Caco-2 (cell line): ENCODE data around the gene SH3BP5L. TPM values are rescaled to one million over a fixed set of nuclear protein-coding genes. Genes with fewer than 3 reads are reported as not detected.

ENCODE experiments used
- BruUV-seq: library from RNA; stranded (reverse); fragments of 400-500 nt; replicated peaks from 2 replicates; lab custom pipeline; 2021; lab: Mats Ljungman, UMichigan
- CTCF ChIA-PET: fragments of 300-600 bp; sonication (Branson Sonifier 250); formaldehyde crosslinking; loops from one replicate; lab custom pipeline; 2022; ENCODE audit warnings: antibody characterized with exemption; lab: Charles Lee
- POLR2A ChIA-PET: fragments of 300-600 bp; sonication (Branson Sonifier 250); formaldehyde crosslinking; loops from one replicate; lab custom pipeline; 2022; ENCODE audit warnings: antibody characterized with exemption; lab: Charles Lee
- DNase-seq, 2 experiments: peaks; one replicate each; pipeline versions ENCODE4 v3.0.0 to v3.0.0-alpha.2; 2020 to 2022
- H3K27me3 ChIP-seq: replicated peaks from 2 replicates; pipeline ENCODE4 v1.6.0; 2011; ENCODE audit warnings: low read length; ENCODE audit not compliant: control insufficient read depth, insufficient read depth
- H3K36me3 ChIP-seq: 2 replicates; pipeline ENCODE4 v1.5.1; 2011; ENCODE audit warnings: low read length; ENCODE audit not compliant: control insufficient read depth, insufficient read depth
- H3K4me1 ChIP-seq: fragments of 250-450 bp; sonication (Bioruptor Pico); 2 replicates; pipeline ENCODE4 v1.5.1; 2020; ENCODE audit warnings: mild to moderate bottlenecking
- H3K4me3 ChIP-seq: 2 replicates; pipeline ENCODE4 v1.5.1; 2011; ENCODE audit warnings: low read depth, mild to moderate bottlenecking, control low read depth, low read length
- H3K9me3 ChIP-seq: fragments of 250-450 bp; sonication (Bioruptor Pico); 2 replicates; pipeline ENCODE4 v1.5.1; 2020; ENCODE audit warnings: mild to moderate bottlenecking, moderate library complexity
- H3K27ac Mint-ChIP-seq: one replicate; pipeline ENCODE4 v1.8.0; 2022; ENCODE audit warnings: mixed read lengths; ENCODE audit not compliant: unreplicated experiment
- H3K27me3 Mint-ChIP-seq: one replicate; pipeline ENCODE4 v1.8.0; 2022; ENCODE audit warnings: mixed read lengths; ENCODE audit not compliant: insufficient read depth, unreplicated experiment
- H3K36me3 Mint-ChIP-seq: one replicate; pipeline ENCODE4 v1.8.0; 2022; ENCODE audit warnings: mild to moderate bottlenecking, mixed read lengths; ENCODE audit not compliant: insufficient read depth, unreplicated experiment
- H3K4me1 Mint-ChIP-seq: one replicate; pipeline ENCODE4 v1.8.0; 2022; ENCODE audit warnings: low read depth, mixed read lengths; ENCODE audit not compliant: unreplicated experiment
- H3K4me3 Mint-ChIP-seq: one replicate; pipeline ENCODE4 v1.8.0; 2022; ENCODE audit warnings: mild to moderate bottlenecking, moderate library complexity, mixed read lengths; ENCODE audit not compliant: unreplicated experiment
- H3K9me3 Mint-ChIP-seq: one replicate; pipeline ENCODE4 v1.8.0; 2022; ENCODE audit warnings: mixed read lengths; ENCODE audit not compliant: unreplicated experiment
- CTCF ChIP-seq, 2 experiments: fragments of 200-600 bp in 1 of 2; IDR thresholded peaks; 1 replicate in 1 of 2; 2 replicates in 1 of 2; pipeline versions ENCODE4 v1.5.1 to v1.8.0; 2011 to 2022; ENCODE audit warnings: antibody characterized with exemption in 1 of 2, control low read depth in 1 of 2, inconsistent platforms in 1 of 2, low read depth in 1 of 2, low read length in 1 of 2, mild to moderate bottlenecking in 1 of 2, moderate library complexity in 1 of 2; ENCODE audit not compliant: insufficient read depth in 1 of 2, severe bottlenecking in 1 of 2, unreplicated experiment in 1 of 2
- intact Hi-C: fragments of 100-400 bp; cut with micrococcal nuclease; formaldehyde crosslinking; loops from one replicate; pipeline ENCODE4 v1.10.0; 2022; ENCODE audit not compliant: unreplicated experiment
- total RNA-seq: library from RNA; stranded (reverse); gene quantifications from 2 replicates; pipeline ENCODE4 v1.2.3, GENCODE V29; 2022

SH3BP5L gene
- total RNA-seq, 1 experiment from 2014 or later, result 21.3 TPM

- H3K9me3 Mint-ChIP-seq, result peaks cover 24% of the 10 kb centered on the region
- no peak overlapping the region for H3K4me3 Mint-ChIP-seq
- intact Hi-C loops, result no loop called here
- no peak for TF ChIP-seq CTCF (IDR thresholded peaks at IDR 0.05; ENCODE audit: insufficient read depth in 1 of 2, low read depth in 1 of 2, low read length in 1 of 2, severe bottlenecking in 1 of 2, unreplicated experiment in 1 of 2)
- H3K27me3 Mint-ChIP-seq, result no peaks in the 10 kb centered on the region
- H3K4me3 ChIP-seq, result no peak overlapping the region
- POLR2A ChIA-PET, result no interaction called here
- H3K27ac Mint-ChIP-seq, result no peak overlapping the region
- H3K27me3 ChIP-seq, result no peaks in the 10 kb centered on the region
- DNase-seq, result no peak
- H3K36me3 Mint-ChIP-seq, result no peaks in the 10 kb centered on the region
- H3K4me1 ChIP-seq, result no peaks in the 10 kb centered on the region
- BruUV-seq, result no TSS peak
- no peaks in the 10 kb centered on the region for H3K4me1 Mint-ChIP-seq
- no peaks in the 10 kb centered on the region for H3K36me3 ChIP-seq
- peaks cover 9% of the 10 kb centered on the region; the same call in 1 of the 2 replicates for H3K9me3 ChIP-seq
- CTCF ChIA-PET, result no interaction called here
Observed at GRCh38 chr1:248782416-248783141, 43.1 kb downstream of the SH3BP5L start.

GRCh38 chr1:248779350-248779749 lies 46.4 kb downstream of the SH3BP5L start:
- Mint-ChIP-seq H3K4me3 (no peak overlapping the region), H3K27me3 (no peaks in the 10 kb centered on the region), H3K36me3 (no peaks in the 10 kb centered on the region), H3K4me1 (peaks cover 7% of the 10 kb centered on the region), H3K27ac (no peak overlapping the region), H3K9me3 (peaks cover 38% of the 10 kb centered on the region)
- no peak for DNase-seq
- no peaks in the 10 kb centered on the region for H3K4me1 ChIP-seq
- intact Hi-C loops, result no loop called here
- no TSS peak for BruUV-seq
- no peak for TF ChIP-seq CTCF (IDR thresholded peaks at IDR 0.05; ENCODE audit: insufficient read depth in 1 of 2, low read depth in 1 of 2, low read length in 1 of 2, severe bottlenecking in 1 of 2, unreplicated experiment in 1 of 2)
- CTCF ChIA-PET, result no interaction called here
- H3K27me3 ChIP-seq, result no peaks in the 10 kb centered on the region
- no peaks in the 10 kb centered on the region for H3K36me3 ChIP-seq
- peaks cover 13% of the 10 kb centered on the region; the same call in 1 of the 2 replicates for H3K9me3 ChIP-seq
- POLR2A ChIA-PET, result no interaction called here
- H3K4me3 ChIP-seq, result no peak overlapping the region

GRCh38 chr1:248778906-248779305 lies 46.8 kb downstream of the SH3BP5L start:
- peaks cover 38% of the 10 kb centered on the region for H3K9me3 Mint-ChIP-seq
- Histone ChIP-seq H3K4me1 (no peaks in the 10 kb centered on the region), H3K9me3 (peaks cover 13% of the 10 kb centered on the region; the same call in 1 of the 2 replicates), H3K4me3 (no peak overlapping the region), H3K27me3 (no peaks in the 10 kb centered on the region), H3K36me3 (no peaks in the 10 kb centered on the region)
- H3K4me3 Mint-ChIP-seq, result no peak overlapping the region
- H3K36me3 Mint-ChIP-seq, result no peaks in the 10 kb centered on the region
- no peak overlapping the region for H3K27ac Mint-ChIP-seq
- peaks cover 7% of the 10 kb centered on the region for H3K4me1 Mint-ChIP-seq
- DNase-seq, result no peak
- intact Hi-C loops, result no loop called here
- ChIA-PET POLR2A (no interaction called here), CTCF (no interaction called here)
- H3K27me3 Mint-ChIP-seq, result no peaks in the 10 kb centered on the region
- no peak for TF ChIP-seq CTCF (IDR thresholded peaks at IDR 0.05; ENCODE audit: insufficient read depth in 1 of 2, low read depth in 1 of 2, low read length in 1 of 2, severe bottlenecking in 1 of 2, unreplicated experiment in 1 of 2)
- BruUV-seq, result no TSS peak
